Testis (tissue), 3 donors: ENCODE measurements around the gene B4GALNT4. TPM values are rescaled to one million over a fixed set of nuclear protein-coding genes. Genes with fewer than 3 reads are reported as not detected.
A peak's percentile ranks its signal among the peaks of the same experiment; 100 is the strongest.
"Not testable (repeated sequence)": the region's sequence is repeated elsewhere in the genome, so short reads cannot be mapped to it uniquely, and the experiment has no call there.

Experiments
- DNase-seq: peaks from one replicate; pipeline ENCODE4 v3.0.0-alpha.2; 2019
- H3K27ac ChIP-seq, 2 donors: fragments of 200-600 bp; sonication (generic); one replicate each; pipeline ENCODE4 v1.5.1; 2019
- H3K27me3 ChIP-seq: fragments of 200-600 bp; sonication (generic); one replicate; pipeline ENCODE4 v1.5.1; 2019
- H3K36me3 ChIP-seq: fragments of 200-600 bp; sonication (generic); one replicate; pipeline ENCODE4 v1.5.1; 2017; ENCODE audit warnings: low read depth; ENCODE audit errors: missing control alignments
- H3K4me1 ChIP-seq: fragments of 200-600 bp; sonication (generic); one replicate; pipeline ENCODE4 v1.5.1; 2019
- H3K4me3 ChIP-seq, 2 donors: fragments of 200-600 bp; sonication (generic); one replicate each; pipeline ENCODE4 v1.5.1; 2017 to 2019
- H3K9me3 ChIP-seq: fragments of 200-600 bp; sonication (generic); one replicate; pipeline ENCODE4 v1.5.1; 2017
- CTCF ChIP-seq, 3 experiments: fragments of 450-650 bp in 2 of 3; fragments of 200-600 bp in 1 of 3; sonication (generic) in 1 of 3; IDR thresholded peaks; one replicate each; pipeline ENCODE4 v1.5.1; 2016 to 2019; ENCODE audit warnings: antibody characterized with exemption in 3 of 3, mild to moderate bottlenecking in 2 of 3, moderate library complexity in 1 of 3
- POLR2A ChIP-seq: fragments of 450-650 bp; IDR thresholded peaks from one replicate; pipeline ENCODE4 v1.6.1; 2017; ENCODE audit warnings: antibody characterized with exemption, mild to moderate bottlenecking, moderate library complexity
- WGBS, 2 donors: methylation state at CpG; one replicate each; pipeline ENCODE4 v1.1.5; 2018; 5-methylcytosine and 5-hydroxymethylcytosine counted together
- intact Hi-C: fragments of 100-400 bp; cut with DNase I; formaldehyde crosslinking; loops from one replicate; pipeline ENCODE4 v1.15.1; 2023; ENCODE audit warnings: low total_unique reads
- polyA plus RNA-seq: library from polyadenylated mRNA; stranded (reverse); fragments of 350-450 nt; fragmentation: Illumina TruSeq; extraction: RNeasy Lipid Tissue Mini Kit (QIAGEN cat#74804); gene quantifications from one replicate; pipeline ENCODE4 v1.2.3, GENCODE V29; 2014; ENCODE audit warnings: low read depth, low replicate concordance; ENCODE audit not compliant: insufficient read depth
- total RNA-seq, 2 donors: library from RNA; depleted of rRNA; stranded (reverse); fragments of >200 nt; gene quantifications; one replicate each; pipeline ENCODE4 v1.2.3, GENCODE V29; 2016

The B4GALNT4 gene
- total and polyA plus RNA-seq, 3 donors from 2014 or later, result 4.3 to 10.1 (median 7.2) TPM

- Histone ChIP-seq H3K4me3 (no peak overlapping the region), H3K4me1 (peaks cover 4% of the 10 kb centered on the region), H3K36me3 (no peaks in the 10 kb centered on the region), H3K27me3 (no peaks in the 10 kb centered on the region), H3K27ac (no peak overlapping the region), H3K9me3 (no peaks in the 10 kb centered on the region)
- TF ChIP-seq POLR2A, result no peak
- no peak for TF ChIP-seq CTCF (IDR thresholded peaks at IDR 0.05)
- intact Hi-C loops, result no loop called here
- no peak for DNase-seq
- WGBS, 2 donors, result 76 to 94% methylated on average over 5 to 15 of the region's 16 CpGs
Observed at GRCh38 chr11:384511-384910, 15.2 kb downstream of the B4GALNT4 start.

GRCh38 chr11:385594-386351 lies 16.5 kb downstream of the B4GALNT4 start:
- H3K4me1 ChIP-seq, result peaks cover 6% of the 10 kb centered on the region
- no peak overlapping the region for H3K27ac ChIP-seq
- TF ChIP-seq CTCF (IDR thresholded peaks at IDR 0.05) (no peak), POLR2A (no peak)
- intact Hi-C loops, result no loop called here
- H3K4me3 ChIP-seq, result no peak overlapping the region
- WGBS, 2 donors, result 99% methylated on average over 18 of the region's 19 CpGs; no CpG with 5 or more reads in 1 of the 2 donors
- no peaks in the 10 kb centered on the region for H3K36me3 ChIP-seq
- no peaks in the 10 kb centered on the region for H3K9me3 ChIP-seq
- H3K27me3 ChIP-seq, result no peaks in the 10 kb centered on the region
- DNase-seq, result no peak

- TF ChIP-seq POLR2A, result no peak
- no peak for TF ChIP-seq CTCF (IDR thresholded peaks at IDR 0.05)
- Histone ChIP-seq H3K27ac (no peak overlapping the region), H3K9me3 (no peaks in the 10 kb centered on the region), H3K4me3 (no peak overlapping the region), H3K4me1 (peaks cover 6% of the 10 kb centered on the region), H3K27me3 (no peaks in the 10 kb centered on the region), H3K36me3 (no peaks in the 10 kb centered on the region)
- DNase-seq, result no peak
- 82 to 86% methylated on average over 6 of the region's 6 CpGs for WGBS, 2 donors
- intact Hi-C loops, result no loop called here
Observed at GRCh38 chr11:386483-386882, 17.2 kb downstream of the B4GALNT4 start.

- no peak overlapping the region for H3K4me3 ChIP-seq
- intact Hi-C loops, result no loop called here
- no peaks in the 10 kb centered on the region for H3K36me3 ChIP-seq
- DNase-seq, result no peak
- no peak overlapping the region for H3K27ac ChIP-seq
- H3K9me3 ChIP-seq, result no peaks in the 10 kb centered on the region
- H3K4me1 ChIP-seq, result peaks cover 6% of the 10 kb centered on the region
- no peaks in the 10 kb centered on the region for H3K27me3 ChIP-seq
- TF ChIP-seq POLR2A (no peak), CTCF (IDR thresholded peaks at IDR 0.05) (no peak)
- 71 to 74% methylated on average over 4 of the region's 4 CpGs for WGBS, 2 donors
Observed at GRCh38 chr11:387193-387793, 18.0 kb downstream of the B4GALNT4 start.

GRCh38 chr11:389369-389768 lies 20.1 kb downstream of the B4GALNT4 start:
- H3K27ac ChIP-seq, H3K4me3 ChIP-seq, H3K27me3 ChIP-seq, H3K36me3 ChIP-seq, H3K9me3 ChIP-seq, H3K4me1 ChIP-seq, intact Hi-C loops: not testable (repeated sequence)
- DNase-seq, result peak; percentile 45
- 29 to 49% methylated on average over 8 to 17 of the region's 17 CpGs for WGBS, 2 donors
